AG04449 (cell line): ENCODE results near the gene BRSK2.

ENCODE experiments used
- CTCF ChIA-PET: fragments of 350-600 bp; formaldehyde crosslinking; extraction: SDS; loops from one replicate; lab custom pipeline; 2021; ENCODE audit warnings: antibody characterized with exemption; lab: Yijun Ruan, JAX
- POLR2A ChIA-PET: fragments of 400-600, 350-600 bp; formaldehyde crosslinking; extraction: SDS; loops from one replicate; lab custom pipeline; 2020; ENCODE audit warnings: antibody characterized with exemption, inconsistent platforms; lab: Yijun Ruan, JAX
- DNase-seq: peaks from one replicate; pipeline ENCODE4 v3.0.0-alpha.2; 2010; ENCODE audit warnings: low read depth, low spot score
- H3K4me3 ChIP-seq: 2 replicates; pipeline ENCODE4 v1.5.1; 2011; ENCODE audit warnings: low read depth, mild to moderate bottlenecking, control low read depth, low read length
- CTCF ChIP-seq: IDR thresholded peaks from one replicate; pipeline ENCODE4 v1.5.1; 2011; ENCODE audit warnings: mild to moderate bottlenecking, moderate library complexity, low read length, control low read depth, inconsistent platforms; ENCODE audit not compliant: insufficient read depth; ENCODE audit errors: missing control alignments

BRSK2 gene

GRCh38 chr11:1485504-1485885 lies 95.8 kb downstream of the BRSK2 start:
- CTCF ChIA-PET = no interaction called here
- POLR2A ChIA-PET = no interaction called here
- DNase-seq = no peak
- TF ChIP-seq CTCF = no peak
- H3K4me3 ChIP-seq = no peak overlapping the region

GRCh38 chr11:1486054-1486825 lies 96.5 kb downstream of the BRSK2 start, which contains the start of gene MOB2:
TSS of gene MOB2 (minus strand) at chr11:1486779. CDS start at chr11:1486556, 223 bp downstream.
- CTCF ChIA-PET = no interaction called here
- H3K4me3 ChIP-seq = no peak within 1 kb of the TSS
- no peak for DNase-seq
- POLR2A ChIA-PET = no interaction called here
- TF ChIP-seq CTCF = no peak

GRCh38 chr11:1487091-1487850 lies 97.5 kb downstream of the BRSK2 start:
- ChIA-PET POLR2A (no interaction called here), CTCF (interaction anchor here (0.9 kb wide), 1 partner anchor 28 kb away, joined by 3 read pairs; no protein-coding TSS in a partner anchor)
- DNase-seq = no peak
- H3K4me3 ChIP-seq = no peak overlapping the region
- TF ChIP-seq CTCF = no peak

GRCh38 chr11:1487851-1488574 lies 98.3 kb downstream of the BRSK2 start:
- CTCF ChIA-PET = interaction anchor here (0.9 to 1.3 kb wide), 2 partner anchors 17 to 27 kb away, joined by 3 to 4 read pairs; no protein-coding TSS in a partner anchor
- DNase-seq = no peak
- H3K4me3 ChIP-seq = no peak overlapping the region
- POLR2A ChIA-PET = no interaction called here
- no peak for TF ChIP-seq CTCF

- ChIA-PET POLR2A (no interaction called here), CTCF (interaction anchor here (1.3 to 1.6 kb wide), 2 partner anchors 18 to 26 kb away, joined by 4 to 5 read pairs; no protein-coding TSS in a partner anchor)
- DNase-seq = no peak
- no peak for TF ChIP-seq CTCF
- H3K4me3 ChIP-seq = no peak overlapping the region
Observed at GRCh38 chr11:1488575-1489180, 98.9 kb downstream of the BRSK2 start.
